ENCODE data around the gene DIDO1. TPM values are rescaled to one million over a fixed set of nuclear protein-coding genes. Genes with fewer than 3 reads are reported as not detected.

The DIDO1 gene
- total RNA-seq, 1 experiment from 2014 or later, result 16.9 TPM

- DNase-seq (ENCODE audit: low spot score), result no peak
Observed at GRCh38 chr20:62835931-62836861, 90.1 kb downstream of the DIDO1 start.

GRCh38 chr20:62834967-62835730 is 91.2 kb downstream of the DIDO1 start:
- DNase-seq (ENCODE audit: low spot score), result no peak

GRCh38 chr20:62832951-62833391 is 93.3 kb downstream of the DIDO1 start:
- no peak for DNase-seq (ENCODE audit: low spot score)

- no peak for DNase-seq (ENCODE audit: low spot score)
Observed at GRCh38 chr20:62832212-62832922, 93.9 kb downstream of the DIDO1 start.

GRCh38 chr20:62831854-62832211 is 94.5 kb downstream of the DIDO1 start:
- DNase-seq (ENCODE audit: low spot score), result no peak

- no peak for DNase-seq (ENCODE audit: low spot score)
Observed at GRCh38 chr20:62831361-62831788, 94.9 kb downstream of the DIDO1 start.

- DNase-seq (ENCODE audit: low spot score), result no peak
Observed at GRCh38 chr20:62830821-62831220, 95.5 kb downstream of the DIDO1 start.

GRCh38 chr20:62830251-62830650 is 96.1 kb downstream of the DIDO1 start:
- no peak for DNase-seq (ENCODE audit: low spot score)

GRCh38 chr20:62829231-62830230 is 96.8 kb downstream of the DIDO1 start:
- no peak for DNase-seq (ENCODE audit: low spot score)

GRCh38 chr20:62828511-62829230 is 97.6 kb downstream of the DIDO1 start:
- no peak for DNase-seq (ENCODE audit: low spot score)

- DNase-seq (ENCODE audit: low spot score), result no peak
Observed at GRCh38 chr20:62828051-62828450, 98.3 kb downstream of the DIDO1 start.

Other genes starting within 250 kb of the DIDO1 start
- not detected in 2 replicates for gene NTSR1, start 217.7 kb downstream of the DIDO1 start, total RNA-seq (2014; rRNA removed; shearing (Covaris generic))
- gene MRGBP, start 130.0 kb downstream of the DIDO1 start, total RNA-seq (2014; rRNA removed; shearing (Covaris generic)), result 33.9 and 34.2 TPM in 2 replicates
- 30.9 and 43.8 TPM in 2 replicates for gene OGFR, start 121.7 kb downstream of the DIDO1 start, total RNA-seq (2014; rRNA removed; shearing (Covaris generic))
- not detected in 2 replicates for gene COL9A3, start 109.5 kb downstream of the DIDO1 start, total RNA-seq (2014; rRNA removed; shearing (Covaris generic))
- 10.3 and 11.7 TPM in 2 replicates for gene TCFL5, start 64.7 kb downstream of the DIDO1 start, total RNA-seq (2014; rRNA removed; shearing (Covaris generic))
- gene GID8, start 11.6 kb upstream of the DIDO1 start, total RNA-seq (2014; rRNA removed; shearing (Covaris generic)), result 19.6 and 23.7 TPM in 2 replicates
- gene SLC17A9, start 26.2 kb upstream of the DIDO1 start, total RNA-seq (2014; rRNA removed; shearing (Covaris generic)), result not detected in 2 replicates
- not detected in 2 replicates for gene BHLHE23, start 80.5 kb upstream of the DIDO1 start, total RNA-seq (2014; rRNA removed; shearing (Covaris generic))

All from H4 (cell line).